Activated T-cell treated with anti-CD3 and anti-CD28 coated beads for 48 hours (primary cell): ENCODE measurements around the gene PIGT.

ENCODE experiments used
- DNase-seq: peaks from one replicate; pipeline ENCODE4 v3.0.0-alpha.2; 2020; ENCODE audit warnings: low read depth

Gene PIGT

GRCh38 chr20:45400346-45401031 lies 15.5 kb upstream of the PIGT start:
- no peak for DNase-seq

DNA sequence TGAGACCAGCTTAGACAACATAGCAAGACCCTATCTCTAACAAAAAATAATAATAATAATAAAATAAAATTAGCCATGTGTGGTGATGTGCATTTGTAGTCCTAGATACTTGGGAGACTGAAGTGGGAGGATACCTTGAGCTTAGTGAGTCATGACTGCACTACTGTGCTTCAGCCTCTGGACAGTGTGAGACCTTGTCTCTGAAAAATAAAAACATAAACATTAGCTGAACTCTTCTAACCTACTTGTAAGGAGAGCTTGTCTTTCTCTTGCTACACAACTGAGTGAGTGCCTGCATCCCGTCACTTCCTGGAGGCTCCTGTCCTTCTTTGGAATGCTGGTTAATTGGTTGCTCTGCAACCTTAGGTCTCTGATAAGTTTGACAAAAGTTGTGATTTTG lies 13.0 kb upstream of the PIGT start:
- no peak for DNase-seq

GRCh38 chr20:45404438-45404837 lies 11.5 kb upstream of the PIGT start:
- DNase-seq: no peak

DNA sequence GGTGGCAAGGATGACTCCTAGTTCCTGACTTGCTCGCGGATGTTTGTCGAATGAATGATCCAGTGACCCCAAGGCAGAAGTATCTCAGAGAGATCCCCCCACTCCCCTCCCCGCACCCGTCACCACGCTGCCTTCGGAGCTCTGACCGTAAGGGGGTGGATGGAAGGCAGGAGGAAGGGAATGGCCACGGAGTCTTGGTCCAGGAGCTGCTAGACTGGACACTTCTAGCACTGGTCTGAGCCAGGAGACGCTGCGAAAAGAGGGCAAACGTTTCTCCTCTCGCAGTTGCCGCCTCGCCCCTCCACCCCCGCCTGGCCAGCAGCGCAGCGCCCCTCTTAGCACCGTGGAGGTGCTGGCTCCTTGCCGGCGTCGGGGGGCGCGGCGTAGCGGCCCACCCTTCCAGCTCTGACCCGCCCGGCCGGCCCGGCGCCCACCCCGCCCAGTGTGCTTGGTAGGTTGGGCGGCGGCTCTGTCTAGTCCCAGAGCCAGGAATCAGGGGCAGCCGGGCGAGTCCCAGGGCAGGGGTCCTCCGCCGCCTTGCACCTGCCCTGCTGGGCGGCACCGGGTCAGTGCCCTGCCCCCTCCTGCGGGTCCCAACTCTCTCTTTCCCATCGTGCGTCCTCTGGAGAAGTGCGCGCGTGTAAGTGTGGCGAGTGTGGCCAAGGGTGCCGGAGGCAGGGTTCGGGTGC lies 10.2 kb upstream of the PIGT start:
- DNase-seq: no peak

GRCh38 chr20:45406260-45407066 lies 9.5 kb upstream of the PIGT start:
- DNase-seq: peak; percentile 47

- no peak for DNase-seq
Observed at GRCh38 chr20:45407067-45407745, 8.7 kb upstream of the PIGT start.

DNA sequence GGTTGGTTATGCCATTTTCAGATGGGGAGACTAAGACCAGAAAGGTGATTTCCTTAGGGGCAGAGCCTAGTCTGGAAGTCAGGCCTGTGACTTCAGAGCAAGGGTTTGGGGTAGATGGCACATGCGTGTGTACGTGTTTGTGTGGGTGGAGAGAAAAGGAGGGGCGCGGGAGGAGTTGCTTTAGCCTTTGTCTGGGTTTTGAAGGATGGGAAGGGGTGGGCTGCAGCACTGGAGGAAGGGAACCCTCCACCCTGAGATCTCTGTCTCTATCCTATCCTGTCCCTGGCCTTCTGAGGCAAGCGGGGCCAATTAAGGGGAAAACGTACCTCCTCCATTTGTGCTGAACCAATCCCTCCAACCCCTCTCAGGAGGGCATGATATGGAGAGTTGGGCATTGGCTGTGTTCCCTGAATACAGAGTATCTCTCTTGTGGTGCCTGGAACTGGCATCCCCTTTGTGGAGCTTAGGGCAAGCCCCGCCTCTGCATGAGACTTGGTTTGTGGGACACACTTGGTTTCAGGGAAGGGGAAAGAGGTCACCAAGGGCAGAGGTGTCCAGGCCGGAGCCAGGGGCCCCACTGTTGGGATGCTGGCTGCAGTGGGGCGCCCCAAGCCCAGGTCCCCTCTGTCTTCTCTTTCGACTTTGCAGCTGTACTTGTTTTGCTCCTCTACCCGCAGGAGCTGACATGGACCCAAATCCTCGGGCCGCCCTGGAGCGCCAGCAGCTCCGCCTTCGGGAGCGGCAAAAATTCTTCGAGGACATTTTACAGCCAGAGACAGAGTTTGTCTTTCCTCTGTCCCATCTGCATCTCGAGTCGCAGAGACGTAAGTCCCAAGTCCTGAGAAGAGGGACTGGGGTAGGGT lies 7.9 kb upstream of the PIGT start, which contains the start of gene DBNDD2:
Gene DBNDD2, plus strand, starts transcription at position 507 of the 863 bp plus-strand sequence. Its CDS starts 179 bp downstream, at position 686.
- DNase-seq: no peak

GRCh38 chr20:45408646-45409213 lies 7.2 kb upstream of the PIGT start:
- no peak for DNase-seq

- no peak for DNase-seq
Observed at GRCh38 chr20:45409521-45410272, 6.2 kb upstream of the PIGT start.

- no peak for DNase-seq
Observed at GRCh38 chr20:45410887-45411286, 5.1 kb upstream of the PIGT start.

- no peak for DNase-seq
Observed at GRCh38 chr20:45412653-45413052, 3.3 kb upstream of the PIGT start.

DNA sequence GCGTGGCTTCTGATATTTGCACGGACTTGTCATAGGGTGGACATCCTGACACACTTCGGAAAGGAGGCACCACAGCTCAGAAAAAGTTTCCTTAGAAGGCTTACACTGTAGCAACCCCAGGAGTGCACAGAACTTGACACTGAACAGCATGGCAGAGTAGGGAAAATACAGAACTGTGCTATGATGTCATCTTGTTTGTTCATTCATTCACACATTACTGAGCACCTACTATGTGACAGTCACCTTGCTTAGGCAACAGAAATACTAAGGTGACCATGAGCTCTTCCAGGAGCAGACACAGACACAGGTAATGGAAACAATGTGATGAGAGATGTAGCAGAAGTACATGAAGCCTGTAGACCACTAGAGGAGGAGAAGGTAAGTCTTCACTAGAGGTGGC lies 2.5 kb upstream of the PIGT start:
- no peak for DNase-seq

- DNase-seq: no peak
Observed at GRCh38 chr20:45416917-45417316, 976 bp downstream of the PIGT start.

DNA sequence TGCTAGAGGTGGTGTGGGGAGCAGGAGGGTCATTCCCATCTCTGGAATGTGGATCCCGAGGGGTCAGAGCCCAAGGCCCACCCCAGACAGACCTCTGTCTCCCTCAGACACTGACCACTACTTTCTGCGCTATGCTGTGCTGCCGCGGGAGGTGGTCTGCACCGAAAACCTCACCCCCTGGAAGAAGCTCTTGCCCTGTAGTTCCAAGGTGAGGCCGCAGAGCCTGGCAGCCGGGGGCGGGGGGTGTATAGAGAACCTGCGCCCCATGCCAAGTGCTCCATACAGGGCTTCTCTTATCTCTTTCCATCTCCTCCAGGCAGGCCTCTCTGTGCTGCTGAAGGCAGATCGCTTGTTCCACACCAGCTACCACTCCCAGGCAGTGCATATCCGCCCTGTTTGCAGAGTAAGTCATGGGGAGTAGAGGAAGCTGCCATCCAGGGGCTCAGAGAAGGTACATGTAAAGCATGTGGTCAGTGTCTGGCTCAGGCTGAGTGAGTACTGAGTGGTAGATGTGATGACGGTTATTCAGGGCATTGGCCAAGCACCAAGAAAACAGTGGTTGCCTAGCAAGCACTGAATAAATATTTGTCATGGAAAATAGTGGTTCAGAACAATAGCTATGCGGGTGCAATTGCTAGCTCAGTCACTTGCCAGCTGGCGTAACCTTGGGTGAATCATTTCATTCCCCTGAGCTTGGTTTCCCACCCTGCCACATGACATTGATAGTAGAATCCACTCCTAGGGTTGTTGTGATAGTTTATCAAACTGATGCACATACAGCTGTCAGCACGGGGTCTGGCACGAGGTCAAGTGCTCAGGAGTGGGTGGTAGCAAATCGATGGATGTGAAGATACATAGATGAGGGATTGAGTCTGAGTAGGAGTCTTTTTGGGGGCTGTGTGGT lies 3.5 kb downstream of the PIGT start:
- DNase-seq: peak; percentile 8

GRCh38 chr20:45420125-45420524 lies 4.2 kb downstream of the PIGT start:
- no peak for DNase-seq

DNA sequence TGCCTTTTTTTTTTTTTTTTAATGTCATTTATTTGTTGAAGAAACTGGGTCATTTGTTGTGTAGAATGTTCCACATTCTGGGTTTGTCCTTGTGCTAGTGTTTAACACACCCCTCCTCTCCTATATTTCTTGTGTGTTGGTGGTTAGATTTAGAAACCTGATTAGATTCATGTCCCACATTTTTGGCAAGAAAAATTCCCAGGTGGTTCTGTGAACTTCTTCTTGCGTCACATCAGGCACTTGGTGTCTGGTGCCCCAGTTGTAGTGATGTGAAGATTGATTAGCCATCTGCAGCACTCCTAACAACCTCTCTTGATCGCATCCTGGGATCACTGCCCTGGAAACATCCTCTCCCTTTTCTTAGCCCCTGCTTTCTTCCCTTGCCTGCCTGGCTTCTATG lies 7.8 kb downstream of the PIGT start:
- no peak for DNase-seq

GRCh38 chr20:45425561-45425960 lies 9.6 kb downstream of the PIGT start:
- DNase-seq: no peak

GRCh38 chr20:45426320-45427016 lies 10.5 kb downstream of the PIGT start:
- DNase-seq: no peak
